ENCODE results near the gene RNF112.

Gene RNF112

GRCh38 chr17:19447085-19447583 lies 36.1 kb downstream of the RNF112 start:
- peak; percentile 85 for DNase-seq (ENCODE audit: low read depth)
- peak; percentile 90 for TF ChIP-seq CTCF (conservative IDR thresholded peaks at IDR 0.05; ENCODE audit: low read depth, low read length)
- H3K4me3 ChIP-seq (ENCODE audit: low read depth, low read length) = no peak overlapping the region

- DNase-seq (ENCODE audit: low read depth) = peak; percentile 98
- H3K4me3 ChIP-seq (ENCODE audit: low read depth, low read length) = no peak overlapping the region
- TF ChIP-seq CTCF (conservative IDR thresholded peaks at IDR 0.05; ENCODE audit: low read depth, low read length) = no peak
Observed at GRCh38 chr17:19448341-19449268, 37.6 kb downstream of the RNF112 start.

- H3K4me3 ChIP-seq (ENCODE audit: low read depth, low read length) = no peak overlapping the region
- no peak for TF ChIP-seq CTCF (conservative IDR thresholded peaks at IDR 0.05; ENCODE audit: low read depth, low read length)
Observed at GRCh38 chr17:19449656-19450055, 38.6 kb downstream of the RNF112 start.

GRCh38 chr17:19453296-19453695 lies 42.3 kb downstream of the RNF112 start:
- DNase-seq (ENCODE audit: low read depth) = no peak
- no peak overlapping the region for H3K4me3 ChIP-seq (ENCODE audit: low read depth, low read length)
- no peak for TF ChIP-seq CTCF (conservative IDR thresholded peaks at IDR 0.05; ENCODE audit: low read depth, low read length)

More at GRCh38 chr17:19449656-19450055, 38.6 kb downstream of the RNF112 start:
- no peak for DNase-seq (ENCODE audit: low read depth)

- H3K4me3 ChIP-seq (ENCODE audit: low read depth, low read length) = no peak overlapping the region
- TF ChIP-seq CTCF (conservative IDR thresholded peaks at IDR 0.05; ENCODE audit: low read depth, low read length) = no peak
- DNase-seq (ENCODE audit: low read depth) = no peak
Observed at GRCh38 chr17:19454074-19454473, 43.0 kb downstream of the RNF112 start.

- H3K4me3 ChIP-seq (ENCODE audit: low read depth, low read length) = no peak overlapping the region
- TF ChIP-seq CTCF (conservative IDR thresholded peaks at IDR 0.05; ENCODE audit: low read depth, low read length) = no peak
- DNase-seq (ENCODE audit: low read depth) = no peak
Observed at GRCh38 chr17:19456016-19456927, 45.2 kb downstream of the RNF112 start.
